Limb (tissue), 2 donors: ENCODE data around the gene PRSS8.
"Not testable (repeated sequence)": the region's sequence is repeated elsewhere in the genome, so short reads cannot be mapped to it uniquely, and the experiment has no call there.

Experiments used
- DNase-seq, 2 donors: peaks; one replicate each; pipeline ENCODE4 v3.0.0-alpha.2; 2016; ENCODE audit errors: extremely low spot score in 2 of 2

PRSS8 gene

DNA sequence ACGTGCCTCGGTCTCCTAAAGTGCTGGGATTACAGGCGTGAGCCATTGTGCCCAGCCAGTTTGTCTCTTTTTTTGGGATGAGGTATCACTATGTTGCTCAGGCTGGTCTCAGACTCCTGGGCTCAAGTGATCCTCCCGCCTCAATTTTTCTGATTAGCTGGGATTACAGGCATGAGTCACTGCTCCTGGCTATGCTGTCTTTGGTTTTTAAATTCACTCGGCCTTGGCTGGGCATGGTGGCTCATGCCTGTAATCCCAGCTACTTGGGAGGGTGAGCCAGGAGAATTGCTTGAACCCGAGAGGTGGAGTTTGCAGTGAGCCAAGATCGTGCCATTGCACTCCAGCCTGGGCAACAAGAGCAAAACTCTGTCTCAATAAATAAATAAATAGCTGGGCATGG lies 8.9 kb upstream of the PRSS8 start:
- DNase-seq, result not testable (repeated sequence)

DNA sequence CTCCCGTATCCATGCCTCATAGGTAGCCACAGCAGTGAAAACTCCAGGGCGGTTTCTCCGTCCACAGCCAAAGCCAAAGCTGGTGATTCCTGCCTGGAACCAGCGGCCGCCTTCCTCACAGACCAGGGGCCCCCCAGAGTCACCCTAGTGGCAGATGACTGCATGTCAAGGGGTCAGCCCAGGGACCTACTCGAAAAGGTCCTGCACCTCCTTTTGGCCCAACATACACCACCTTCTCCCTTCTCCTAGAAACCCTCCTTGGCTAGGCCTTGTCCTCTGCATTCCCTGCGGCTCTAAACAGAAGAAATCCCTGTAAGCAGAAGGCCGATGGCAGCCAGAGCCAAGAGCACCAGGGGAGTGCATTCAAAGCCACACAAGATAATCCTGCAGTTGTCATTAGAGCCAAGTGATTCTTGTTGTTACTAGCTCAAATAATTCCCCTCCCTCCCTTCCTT lies 8.2 kb upstream of the PRSS8 start:
- no peak for DNase-seq

DNA sequence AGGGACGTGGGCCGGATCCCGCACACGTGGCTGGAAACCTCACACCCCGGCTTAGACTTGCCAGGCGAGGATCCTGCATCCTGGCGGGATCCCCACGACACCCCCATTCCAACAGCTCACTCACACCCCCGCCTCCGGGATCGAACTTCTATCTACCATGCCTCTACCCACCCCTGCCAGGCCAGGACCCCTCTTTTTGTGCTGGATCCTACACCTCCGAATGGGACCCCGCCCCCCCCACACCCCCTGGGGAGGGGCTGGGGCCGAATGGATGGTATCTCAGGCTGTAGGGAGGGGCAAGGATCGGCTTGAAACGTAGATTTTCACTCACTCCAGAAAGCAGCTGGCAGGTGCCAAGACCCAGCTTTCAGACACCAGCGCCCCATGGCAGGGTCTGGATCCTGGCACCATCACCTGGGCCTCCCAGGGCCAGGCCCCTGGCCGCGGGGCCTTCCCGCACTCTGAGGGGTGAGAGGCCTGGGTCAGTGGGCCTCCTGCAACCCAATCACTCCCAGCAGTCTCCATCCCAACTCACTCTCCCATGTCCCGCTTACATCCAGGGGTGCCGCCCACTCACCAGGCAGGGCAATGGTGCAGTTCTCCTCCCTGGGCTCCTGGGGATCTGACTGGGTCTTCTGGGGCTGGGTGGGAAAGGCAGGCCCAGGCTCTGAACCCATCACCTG lies 7.6 kb upstream of the PRSS8 start:
- DNase-seq, result peak in 1 of 2 donors; percentile 57

DNA sequence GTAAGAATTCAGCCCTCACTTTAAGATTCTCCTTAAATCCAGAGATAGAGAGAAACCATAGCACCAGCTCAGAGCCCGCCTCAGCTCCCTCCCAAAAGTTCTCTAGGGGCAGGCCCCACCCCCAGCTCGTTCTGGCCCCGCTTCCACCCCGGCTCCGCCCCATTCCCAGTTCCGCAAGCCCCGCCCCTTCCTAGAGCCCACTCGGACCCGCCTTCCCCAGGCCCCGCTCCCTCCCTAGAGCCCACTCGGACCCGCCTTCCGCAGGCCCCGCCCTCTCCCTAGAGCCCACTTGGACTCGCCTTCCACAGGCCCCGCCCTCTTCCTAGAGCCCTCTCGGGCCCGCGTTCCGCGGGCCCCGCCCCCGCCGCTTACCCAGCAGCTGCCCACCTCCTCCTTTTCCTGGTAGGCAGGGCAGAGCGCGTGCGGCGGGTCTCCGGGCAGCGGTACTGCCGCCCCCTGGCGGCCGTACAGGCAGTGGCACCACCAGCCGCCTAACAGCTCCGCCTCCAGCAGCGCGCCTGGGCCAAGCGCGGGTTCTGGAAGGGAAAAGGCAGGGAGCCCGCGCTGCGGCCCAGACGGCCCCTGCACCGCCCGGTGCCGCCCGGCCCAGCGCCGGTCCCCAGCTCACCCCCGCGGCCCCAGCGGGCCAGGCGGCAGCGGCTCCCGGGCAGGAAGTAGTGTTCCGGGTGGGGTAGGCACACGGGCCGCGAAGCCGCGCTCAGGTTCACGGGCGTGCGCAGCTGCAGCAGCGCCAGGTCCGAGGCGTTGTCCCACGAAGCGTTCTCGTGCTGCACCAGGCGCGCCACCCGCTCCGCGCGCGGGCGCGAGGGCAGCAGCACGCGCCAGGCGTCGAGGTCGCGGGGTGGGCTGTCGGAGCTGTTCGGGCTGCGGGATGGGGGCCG lies 6.8 kb upstream of the PRSS8 start:
- peak; percentile 98 to 100 for DNase-seq

DNA sequence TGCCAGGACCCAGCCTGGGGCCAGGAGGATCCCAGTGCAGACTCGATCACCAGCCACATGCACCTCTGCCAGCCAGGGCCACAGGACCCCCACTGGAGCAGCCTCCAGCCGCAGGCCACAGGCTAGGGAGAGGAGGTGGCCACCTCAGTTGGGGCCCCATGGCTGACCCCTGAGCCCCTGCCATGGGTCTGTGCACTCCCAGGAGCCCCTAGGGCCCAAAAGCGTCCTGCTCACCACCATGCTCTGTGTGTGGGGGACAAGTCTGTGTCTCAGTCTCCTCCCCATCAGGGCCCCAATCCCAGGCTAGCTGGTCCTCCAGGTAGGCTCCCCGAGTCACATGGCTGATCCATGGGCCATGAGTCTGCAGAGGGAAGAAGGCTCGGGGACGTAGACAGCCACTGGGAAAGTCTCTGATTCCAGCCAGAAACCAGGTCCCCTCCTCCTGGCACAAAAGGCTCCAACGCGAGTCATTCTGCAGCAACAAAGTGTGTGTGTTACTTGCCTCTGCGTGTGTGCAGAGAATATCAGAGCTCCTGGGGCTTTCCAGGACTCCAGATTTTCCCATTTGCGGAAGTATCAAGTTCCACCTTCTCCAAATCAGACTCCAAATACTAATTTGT lies 6.1 kb upstream of the PRSS8 start:
- peak in 1 of 2 donors; percentile 61 for DNase-seq

DNA sequence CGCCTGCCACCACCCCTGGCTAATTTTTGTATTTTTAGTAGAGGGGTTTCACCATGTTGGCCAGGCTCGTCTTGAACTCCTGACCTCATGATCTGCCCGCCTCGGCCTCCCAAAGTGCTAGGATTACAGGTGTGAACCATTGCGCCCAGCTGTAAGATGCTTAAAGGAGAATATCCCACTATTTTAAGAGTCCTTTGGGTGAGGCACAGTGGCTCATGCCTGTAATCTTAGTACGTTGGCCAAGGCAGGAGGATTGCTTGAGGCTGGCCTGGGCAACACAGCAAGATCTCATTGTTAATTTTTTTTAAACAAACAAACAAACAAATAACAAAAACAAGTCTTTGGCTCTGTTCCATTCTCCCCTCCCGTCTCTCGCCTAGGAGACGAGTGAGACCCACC lies 5.5 kb upstream of the PRSS8 start:
- not testable (repeated sequence) for DNase-seq

DNA sequence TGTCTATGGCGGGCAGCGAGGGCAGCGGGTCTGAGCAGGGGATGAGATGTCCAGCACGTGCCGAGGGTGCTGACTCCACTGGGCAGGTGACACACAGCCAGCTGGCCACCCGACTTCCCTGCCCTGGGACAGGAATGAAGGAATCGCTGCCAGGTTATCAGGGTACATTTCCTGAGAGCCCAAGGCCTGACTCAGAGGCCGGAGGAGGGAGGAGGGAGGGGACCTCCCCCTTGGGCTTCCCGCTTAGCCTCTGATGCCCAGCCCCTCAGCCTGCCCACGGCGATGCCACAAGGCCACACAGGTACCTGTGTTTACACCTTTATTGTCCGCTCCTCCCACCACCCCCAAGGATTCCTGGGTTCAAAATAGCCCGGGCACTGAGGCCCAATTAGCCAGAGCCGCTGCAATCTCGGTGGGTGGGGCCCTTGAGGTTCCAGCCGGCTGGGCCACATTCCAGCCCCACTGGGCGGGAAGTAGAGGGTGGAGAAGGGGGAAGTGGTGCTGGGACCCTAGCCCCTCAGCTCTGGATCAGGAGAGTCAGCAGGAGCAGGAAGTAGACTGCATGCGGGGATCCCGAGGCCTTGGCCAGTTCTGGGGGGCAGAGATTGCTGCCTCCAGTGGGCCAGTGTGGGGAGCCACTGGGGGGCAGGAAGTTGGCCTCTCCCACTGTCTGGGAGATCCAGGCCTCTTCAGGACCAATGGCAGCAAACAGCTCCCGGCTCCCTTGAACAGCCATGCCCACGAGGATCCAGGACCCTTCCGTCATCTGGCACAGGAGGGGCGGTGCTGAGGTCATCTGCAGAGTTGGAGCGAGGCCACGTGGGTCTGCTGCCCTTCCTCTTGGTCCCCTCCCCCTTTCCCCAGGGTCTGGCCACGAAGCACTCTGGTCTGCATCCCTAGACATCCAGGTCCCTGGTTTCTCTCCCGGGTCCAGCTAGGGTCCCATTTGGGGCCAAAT lies 3.4 kb upstream of the PRSS8 start:
- DNase-seq, result no peak

DNA sequence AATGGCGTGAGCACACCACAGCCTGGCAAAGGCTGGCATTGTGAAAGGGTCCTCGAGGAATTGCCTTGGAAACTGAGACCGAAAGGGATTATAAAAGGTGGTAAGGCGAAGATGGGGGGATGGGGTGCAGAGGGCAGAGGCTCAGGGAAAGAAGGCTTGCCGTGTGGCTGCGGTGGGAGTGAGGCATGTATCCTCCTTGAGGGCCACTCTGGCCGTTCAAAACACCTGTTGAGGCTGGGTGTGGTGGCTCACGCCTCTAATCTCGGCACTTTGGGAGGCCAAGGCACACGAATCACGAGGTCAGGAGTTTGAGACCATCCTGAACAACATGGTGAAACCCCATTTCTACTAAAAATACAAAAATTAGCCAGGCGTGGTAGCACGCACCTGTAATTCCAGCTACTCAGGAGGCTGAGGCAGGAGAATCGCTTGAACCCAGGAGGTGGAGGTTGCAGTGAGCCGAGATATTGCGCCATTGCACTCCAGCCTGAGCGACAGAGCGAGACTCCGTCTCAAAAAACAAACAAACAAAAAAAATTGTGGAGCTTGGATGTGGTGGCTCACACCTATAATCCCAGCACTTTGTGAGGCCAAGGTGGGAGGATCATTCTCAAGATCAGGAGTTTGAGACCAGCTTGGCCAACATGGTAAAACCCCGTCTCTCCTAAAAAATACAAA lies 1.4 kb upstream of the PRSS8 start:
- DNase-seq, result not testable (repeated sequence)

DNA sequence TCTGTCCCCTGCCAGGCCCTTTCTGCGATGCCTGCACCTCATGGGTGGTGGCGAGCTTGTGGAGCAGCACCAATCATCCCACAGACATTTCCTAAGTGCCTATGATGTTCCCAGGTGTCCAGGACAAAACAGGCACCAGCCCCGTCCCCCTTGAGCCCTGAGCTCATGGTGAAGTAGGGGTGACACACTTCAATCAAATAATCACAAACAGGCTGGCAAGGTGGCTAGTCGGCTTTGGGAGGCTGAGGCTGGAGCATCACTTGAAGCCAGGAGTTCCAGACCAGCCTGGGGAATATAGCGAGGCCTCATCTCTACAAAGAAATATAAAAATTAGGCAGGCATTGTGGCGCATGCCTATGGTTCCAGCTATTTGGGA lies 748 bp upstream of the PRSS8 start:
- no peak for DNase-seq

DNA sequence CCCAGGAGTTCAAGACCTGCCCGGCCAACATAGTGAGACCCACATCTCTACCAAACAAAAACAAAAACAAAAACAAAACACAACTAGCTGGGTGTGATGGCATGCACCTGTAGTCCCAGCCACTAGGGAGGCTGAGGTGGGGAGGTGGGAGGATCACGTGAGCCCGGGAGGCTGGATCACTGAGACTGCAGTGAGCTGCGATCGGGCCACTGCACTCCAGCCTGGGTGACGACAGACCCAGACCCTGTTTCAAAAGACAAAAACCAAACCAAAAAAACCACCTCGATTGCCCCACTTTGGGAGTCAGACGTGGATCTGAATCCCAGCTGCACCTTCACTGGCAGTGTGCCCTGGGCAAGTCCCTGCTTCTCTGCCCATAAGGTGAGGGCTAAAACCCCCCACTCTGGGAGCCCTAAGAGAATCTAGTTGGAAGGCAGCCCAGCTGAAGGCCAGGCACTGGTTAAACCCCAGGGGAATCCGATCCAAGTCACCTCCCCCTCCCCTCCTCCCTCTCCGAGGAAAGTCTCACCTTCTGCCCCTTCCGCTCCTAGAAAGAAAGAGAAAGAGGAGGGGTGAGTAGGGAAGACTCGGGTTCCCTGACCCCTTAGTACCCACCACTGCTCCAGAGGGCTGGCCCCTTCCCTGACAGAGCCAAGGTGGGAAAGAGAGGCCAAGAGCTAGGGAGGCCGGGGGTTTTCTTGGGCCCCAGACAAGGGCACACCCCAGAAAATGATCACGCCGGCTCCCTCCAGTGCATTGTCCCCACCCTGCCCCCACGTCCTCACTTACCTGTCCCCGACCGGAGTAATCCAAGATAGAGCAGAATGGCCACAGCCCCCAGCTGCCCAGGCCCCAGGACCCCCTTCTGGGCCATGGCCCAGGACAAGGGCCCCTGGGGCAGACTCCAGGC lies 647 bp downstream of the PRSS8 start:
- DNase-seq, result no peak

DNA sequence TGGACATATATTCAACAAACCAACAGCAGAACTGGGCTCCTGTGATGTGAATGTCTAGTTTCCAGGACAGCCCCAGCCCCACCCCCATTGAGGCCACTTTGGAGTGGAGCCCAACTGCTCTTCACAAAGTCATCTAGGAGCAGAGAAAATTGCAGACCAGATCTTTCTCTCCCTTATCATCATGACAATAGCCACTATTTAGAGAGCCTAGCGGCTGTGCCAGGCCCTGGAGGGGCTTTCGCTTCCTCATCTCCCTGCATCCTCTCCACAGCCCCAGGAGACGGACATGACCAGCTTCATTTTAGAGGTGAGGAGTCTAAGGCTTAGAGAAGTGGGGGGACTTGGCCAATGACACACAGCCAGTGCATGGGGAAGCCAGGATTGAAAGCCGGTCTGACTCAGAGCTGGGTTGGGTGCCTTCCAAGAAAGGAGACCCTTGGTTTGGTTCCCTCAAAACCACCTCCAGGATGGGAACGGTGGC lies 1.4 kb downstream of the PRSS8 start:
- DNase-seq, result no peak

DNA sequence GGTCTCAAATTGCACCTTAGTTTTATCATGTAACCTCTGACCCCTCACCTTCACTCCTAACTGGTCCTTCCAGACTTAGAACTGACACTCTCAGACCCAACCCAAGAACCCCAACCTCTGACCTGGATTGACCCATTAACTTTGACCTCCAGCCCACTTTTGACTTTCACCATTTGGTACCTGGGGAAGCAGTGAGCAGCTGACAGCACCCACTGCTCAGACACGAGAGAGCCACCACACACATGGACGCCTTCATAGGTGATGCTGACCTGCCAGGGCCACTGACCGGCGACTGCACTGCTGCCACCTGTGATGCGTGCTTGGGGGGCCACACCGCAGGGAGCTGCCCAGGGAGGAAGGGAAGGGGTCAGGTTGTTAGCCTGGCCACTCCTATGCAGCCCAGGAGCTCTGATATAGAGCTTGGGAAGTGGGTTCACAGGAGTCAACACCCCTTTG lies 2.5 kb downstream of the PRSS8 start:
- no peak for DNase-seq

DNA sequence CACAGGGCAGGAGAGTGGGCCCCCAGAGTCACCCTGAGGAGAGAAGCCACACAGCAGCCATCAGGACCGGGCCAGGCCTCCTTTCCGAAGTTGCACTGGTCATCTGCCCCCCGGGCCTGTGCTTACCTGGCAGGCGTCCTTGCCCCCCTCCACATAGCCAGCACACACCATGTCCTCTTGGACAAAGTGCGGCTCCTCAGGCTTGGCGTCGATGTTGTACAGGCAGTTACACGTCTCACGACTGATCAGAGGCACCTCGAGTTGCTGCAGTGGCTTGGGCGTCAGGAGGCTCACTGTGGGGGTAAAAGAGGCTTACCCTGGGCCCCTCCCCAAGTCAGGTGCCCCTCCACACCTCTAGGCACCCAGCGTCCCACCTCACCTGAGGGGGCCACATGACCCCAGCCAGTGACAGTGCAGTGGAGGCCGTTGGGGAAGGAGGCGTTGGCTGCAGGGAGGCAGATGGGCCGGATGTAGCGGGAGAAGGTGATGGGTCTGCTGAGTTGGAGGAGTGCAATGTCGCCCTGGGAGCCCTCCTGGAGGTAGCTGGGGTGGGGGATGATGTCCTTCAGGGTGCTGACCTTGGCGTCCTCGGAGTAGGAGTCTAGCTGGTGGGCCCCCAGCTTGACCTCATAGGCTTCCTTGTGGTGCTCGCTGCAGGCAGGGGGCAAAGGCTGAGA lies 3.1 kb downstream of the PRSS8 start:
- DNase-seq, result no peak

DNA sequence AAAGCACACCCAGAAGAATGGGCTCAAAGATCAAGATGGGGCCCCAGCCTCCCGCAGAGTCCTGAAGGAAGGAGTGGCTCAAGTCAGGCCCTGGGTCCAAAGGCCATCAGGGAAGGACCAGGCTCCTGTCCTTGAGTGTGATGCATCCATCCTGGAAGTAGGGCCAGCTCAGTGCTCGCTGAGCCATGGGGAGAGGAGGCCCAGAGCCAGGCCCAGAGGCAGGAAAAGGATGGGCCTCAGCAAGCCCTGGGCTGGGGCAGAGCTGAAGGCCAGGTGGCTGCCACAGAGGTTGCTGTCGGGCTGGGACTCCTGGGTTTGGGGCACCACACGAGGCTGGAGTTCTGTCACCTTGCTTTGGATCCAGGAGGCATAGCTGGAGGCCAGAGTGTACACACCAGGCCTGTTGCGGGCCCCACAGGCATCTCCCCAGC lies 3.7 kb downstream of the PRSS8 start:
- DNase-seq, result no peak

DNA sequence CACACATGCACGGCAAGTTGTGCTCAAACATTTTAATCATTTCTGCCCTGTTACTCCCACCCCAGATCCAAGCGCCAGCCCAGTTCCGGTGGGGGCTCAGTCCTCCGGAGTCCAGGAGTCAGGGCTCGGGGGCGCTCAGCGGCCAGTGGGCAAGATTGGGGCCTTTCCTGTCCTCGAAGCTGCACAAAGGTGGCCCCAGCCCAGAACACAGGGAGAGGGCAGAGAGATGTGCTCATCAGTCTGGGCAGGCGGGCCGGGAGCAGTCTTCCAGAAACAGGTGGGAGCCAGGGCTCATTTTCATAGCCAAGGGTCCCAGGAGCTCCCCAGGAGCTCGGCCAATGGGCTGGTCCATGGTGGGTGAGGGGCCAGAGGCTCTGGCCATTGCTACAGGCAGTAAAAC lies 4.1 kb downstream of the PRSS8 start:
- no peak for DNase-seq

DNA sequence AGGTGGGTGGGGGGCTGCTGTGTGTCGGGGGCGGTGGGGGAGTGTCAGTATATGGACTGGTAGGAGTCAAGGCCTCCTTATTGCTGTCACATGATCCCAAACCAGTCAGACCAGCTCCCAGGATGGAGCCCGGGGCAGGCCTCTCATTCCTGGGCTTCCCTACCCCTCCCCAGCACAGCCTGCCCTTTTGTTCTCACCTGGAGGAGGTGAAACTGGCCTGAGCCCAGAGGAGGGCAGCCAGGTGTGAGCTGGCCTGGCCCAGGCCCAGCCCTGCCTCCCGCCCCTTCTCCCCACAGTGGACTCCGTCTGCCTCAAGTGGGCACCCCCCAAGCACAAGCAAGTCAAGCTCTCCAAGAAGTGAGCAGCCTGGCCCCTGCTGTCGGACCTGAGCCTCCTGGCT lies 4.6 kb downstream of the PRSS8 start:
- DNase-seq, result no peak

DNA sequence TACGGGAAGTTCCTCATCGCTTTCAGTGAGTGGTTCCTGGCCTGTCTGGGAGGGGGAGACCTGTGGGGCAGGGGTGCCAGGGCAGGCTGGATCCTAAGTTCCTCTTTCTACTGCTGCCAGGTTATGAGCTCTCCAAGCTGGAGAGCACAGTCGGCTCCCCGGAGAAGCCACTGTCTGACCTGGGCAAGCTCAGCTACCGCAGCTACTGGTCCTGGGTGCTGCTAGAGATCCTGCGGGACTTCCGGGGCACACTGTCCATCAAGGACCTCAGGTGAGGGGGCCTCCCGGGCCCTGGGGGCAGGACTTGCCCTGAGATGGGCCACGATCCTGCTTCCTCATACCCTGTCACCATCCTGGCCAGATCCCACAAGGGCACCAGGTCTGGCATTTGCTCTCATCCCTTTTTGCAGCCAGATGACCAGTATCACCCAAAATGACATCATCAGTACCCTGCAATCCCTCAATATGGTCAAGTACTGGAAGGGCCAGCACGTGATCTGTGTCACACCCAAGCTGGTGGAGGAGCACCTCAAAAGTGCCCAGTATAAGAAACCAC lies 5.1 kb downstream of the PRSS8 start:
- DNase-seq, result no peak

DNA sequence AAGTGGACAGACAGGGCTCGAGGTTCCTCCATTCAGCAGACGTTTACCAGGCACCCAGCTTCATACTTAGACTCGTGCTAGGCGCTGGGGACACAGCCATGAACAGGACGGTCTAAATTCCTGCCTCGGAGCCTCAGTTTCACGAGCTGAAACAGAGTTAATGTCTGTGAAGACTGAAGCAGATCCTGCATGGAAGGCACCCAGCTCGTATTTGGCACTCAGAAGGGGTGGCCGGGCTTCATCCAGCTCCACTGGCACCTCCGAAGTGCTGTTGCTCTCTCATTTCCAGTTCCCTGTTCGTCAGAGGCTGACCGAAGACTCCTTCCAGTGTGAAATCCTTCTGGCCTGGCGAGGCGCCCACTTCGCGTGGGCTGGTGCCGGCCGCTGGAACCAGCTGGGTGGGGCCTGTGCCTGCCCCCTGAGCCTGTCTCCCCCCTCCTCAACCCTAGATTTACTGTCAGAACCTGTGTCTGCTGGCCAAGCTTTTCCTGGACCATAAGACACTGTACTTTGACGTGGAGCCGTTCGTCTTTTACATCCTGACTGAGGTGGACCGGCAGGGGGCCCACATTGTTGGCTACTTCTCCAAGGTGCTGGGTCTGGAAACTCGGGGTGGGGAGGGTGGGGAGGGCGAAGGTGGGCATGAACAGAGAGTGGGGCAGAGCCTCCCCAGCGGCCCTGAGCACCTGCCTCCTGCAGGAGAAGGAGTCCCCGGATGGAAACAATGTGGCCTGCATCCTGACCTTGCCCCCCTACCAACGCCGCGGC lies 5.8 kb downstream of the PRSS8 start:
- DNase-seq, result no peak
